HG03571 (cell line): Measurements from ENCODE around the gene TEX22.

Source experiments
- ATAC-seq: cut with Tn5 transposase; IDR thresholded peaks from one replicate; pipeline ENCODE4 v1.9.1; 2021; ENCODE audit not compliant: unreplicated experiment

TEX22 gene

DNA sequence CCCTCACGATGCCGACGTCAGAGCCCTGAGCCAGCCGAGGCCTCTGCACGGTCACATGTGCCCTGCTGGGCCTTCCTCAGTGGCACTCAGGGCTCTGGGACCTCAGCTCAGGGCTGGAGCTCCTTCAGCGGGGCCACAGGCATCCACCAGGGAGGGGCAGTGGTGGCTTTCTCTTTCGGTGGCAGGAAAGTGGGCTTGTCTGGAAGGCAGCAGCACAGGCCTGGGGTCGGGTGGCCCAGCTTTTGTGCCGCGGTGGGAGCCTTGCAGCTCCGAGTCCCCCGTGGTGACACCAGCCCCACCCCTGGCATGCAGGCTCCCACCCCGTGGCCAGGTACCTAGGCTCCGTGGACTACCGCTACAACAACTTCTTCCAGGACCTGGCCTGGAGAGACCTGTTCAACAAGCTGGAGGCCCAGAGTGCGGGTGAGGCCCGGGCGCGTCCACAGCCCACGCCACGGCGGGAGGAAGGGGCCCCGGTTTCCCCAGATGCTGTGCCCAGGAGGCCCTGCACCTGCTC is 14.2 kb upstream of the TEX22 start:
- no peak for ATAC-seq

DNA sequence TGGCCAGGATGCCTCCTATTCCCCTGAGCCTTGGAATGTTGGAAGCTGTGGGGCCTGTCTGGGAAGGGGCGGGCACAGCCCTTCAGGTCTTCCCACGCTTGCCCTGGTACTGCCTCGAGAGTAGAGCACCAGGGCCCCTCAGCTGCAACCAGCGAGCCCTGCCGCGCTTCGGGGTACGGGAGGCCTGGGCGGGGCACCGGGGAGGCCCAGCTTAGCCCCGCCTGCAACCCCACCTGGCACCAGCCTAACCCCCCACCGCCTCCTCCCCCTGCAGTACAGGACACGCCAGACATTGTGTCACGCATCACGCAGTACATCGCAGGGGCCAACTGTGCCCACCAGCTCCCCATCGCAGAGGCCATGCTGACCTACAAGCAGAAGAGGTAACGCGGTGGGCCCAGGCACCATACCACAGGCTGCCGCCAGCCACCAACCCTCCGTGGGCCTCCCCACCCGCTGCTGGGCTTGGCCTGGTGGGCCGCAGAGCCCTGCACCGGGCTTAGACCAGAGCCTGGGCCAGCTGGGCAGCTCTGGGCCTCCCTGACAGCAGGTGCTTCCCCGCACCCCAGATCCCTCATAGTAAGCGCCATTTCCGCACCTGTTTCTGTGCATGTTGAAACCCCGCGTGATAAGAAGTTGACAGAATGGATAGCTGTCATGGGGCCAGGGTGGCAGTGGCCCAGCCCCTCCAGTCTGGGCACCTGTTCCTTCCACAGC is 13.6 kb upstream of the TEX22 start:
- ATAC-seq, result no peak

DNA sequence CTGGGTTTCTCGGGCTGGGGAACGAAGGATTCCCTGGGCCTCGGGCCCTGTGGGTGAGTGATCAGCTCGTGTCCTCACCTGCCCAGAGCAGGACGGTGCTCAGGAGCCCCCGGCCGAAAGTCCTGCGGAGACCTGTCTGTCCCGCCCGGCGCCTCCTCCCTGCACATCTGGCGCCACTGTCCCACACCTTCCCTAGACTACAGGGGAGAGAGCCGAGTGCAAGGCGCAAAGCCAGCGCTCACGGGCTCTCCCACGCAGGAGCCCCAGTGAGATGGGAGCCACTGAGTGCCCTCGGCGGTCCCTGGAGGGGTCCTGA is 13.1 kb upstream of the TEX22 start:
- no peak for ATAC-seq

DNA sequence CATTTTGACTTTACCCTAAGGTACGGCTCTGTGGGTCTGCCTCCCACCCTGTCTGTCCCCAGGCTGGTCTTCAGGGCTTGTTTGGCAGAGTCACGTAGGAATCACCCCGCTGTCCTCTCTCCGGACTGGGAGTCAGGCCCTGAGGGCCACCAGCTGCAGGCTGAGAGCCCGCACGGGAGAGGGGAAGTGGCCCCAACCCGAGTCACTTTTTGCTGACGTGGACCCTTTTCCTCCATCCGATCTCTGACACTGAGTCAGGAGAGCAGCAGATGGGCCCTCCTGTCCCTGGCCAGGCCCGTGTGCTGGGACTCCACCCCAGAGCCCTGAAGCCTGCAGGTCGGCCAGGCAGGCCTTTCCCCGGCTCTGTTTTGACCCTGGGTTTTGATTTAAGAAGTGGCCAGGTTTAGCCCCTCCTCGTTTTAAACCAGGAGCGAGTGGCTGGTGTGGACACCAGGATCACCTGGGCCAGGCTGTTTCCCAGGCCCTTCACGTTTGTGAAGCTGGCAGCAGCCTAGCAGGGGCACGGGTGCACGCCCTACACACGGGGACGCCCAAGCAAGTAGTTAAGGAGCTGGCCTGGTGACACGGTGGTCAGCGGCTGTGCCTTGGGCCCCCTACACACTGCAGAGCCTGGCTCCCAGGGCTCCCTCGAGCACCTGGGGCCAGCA is 12.5 kb upstream of the TEX22 start:
- ATAC-seq, result no peak

DNA sequence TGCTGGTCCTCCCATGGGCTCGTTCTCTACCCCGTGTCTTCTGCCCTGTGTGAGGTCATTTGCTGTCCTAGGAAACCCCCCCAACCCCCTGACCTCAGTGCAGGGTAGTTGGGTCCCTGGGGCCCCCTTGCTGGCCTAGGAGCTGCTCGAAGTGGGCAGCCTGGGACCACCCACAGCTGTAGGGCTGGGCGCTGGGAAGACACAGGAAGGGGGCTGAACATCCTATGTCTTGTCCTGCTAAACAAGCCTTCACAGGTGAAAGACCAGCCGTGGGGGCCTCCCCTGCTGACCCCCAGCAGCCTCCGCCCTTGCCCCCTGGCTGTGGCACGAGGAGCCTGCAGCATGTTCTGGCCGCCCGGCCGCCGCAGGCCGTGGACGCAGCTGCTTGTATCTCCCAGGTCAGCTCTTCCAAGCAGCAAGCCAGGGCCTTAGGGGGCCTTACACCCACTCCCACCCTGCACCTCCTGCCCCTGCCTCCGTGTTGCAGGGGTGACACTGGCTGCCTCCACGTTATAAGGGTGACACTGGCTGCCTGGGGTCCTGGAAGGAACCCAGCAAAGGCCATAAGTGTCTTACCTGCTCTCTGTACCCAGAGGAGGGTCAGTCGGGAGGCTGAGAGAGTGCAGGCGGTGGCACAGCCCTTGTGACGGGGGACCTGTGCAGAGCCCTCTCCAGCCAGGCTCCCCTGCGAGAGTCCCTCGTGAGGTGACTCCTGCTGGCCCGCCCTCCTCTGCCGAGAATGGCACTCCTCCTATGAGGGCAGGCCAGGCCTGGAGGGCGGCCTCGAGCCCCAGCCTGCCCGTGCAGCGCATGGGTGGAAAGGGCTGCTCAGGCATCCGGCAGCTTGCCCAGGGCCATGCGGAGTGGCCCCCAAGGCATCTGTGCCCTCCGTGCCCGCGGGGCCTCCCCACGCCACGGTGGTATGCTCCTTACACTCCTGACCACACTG is 11.5 kb upstream of the TEX22 start:
- no peak for ATAC-seq

DNA sequence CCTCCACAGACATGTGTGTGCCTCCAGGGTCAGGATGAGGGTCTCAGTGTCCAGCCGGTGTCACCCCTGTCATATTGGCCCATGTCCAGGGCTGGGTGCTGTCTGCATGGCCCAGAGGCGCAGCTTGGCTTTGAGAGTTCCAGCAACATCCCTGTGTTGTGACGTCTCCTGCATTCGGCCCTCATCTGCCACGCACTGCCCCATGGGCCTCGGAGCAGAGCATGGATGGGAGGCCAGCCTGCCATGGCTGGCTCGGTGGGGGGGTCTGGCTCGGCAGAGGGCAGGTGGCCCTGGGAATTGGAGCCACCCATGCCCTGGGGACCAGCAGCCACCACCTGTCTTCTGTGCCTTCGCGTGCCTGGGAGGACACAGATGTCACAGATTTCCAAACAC is 10.8 kb upstream of the TEX22 start:
- ATAC-seq, result no peak

DNA sequence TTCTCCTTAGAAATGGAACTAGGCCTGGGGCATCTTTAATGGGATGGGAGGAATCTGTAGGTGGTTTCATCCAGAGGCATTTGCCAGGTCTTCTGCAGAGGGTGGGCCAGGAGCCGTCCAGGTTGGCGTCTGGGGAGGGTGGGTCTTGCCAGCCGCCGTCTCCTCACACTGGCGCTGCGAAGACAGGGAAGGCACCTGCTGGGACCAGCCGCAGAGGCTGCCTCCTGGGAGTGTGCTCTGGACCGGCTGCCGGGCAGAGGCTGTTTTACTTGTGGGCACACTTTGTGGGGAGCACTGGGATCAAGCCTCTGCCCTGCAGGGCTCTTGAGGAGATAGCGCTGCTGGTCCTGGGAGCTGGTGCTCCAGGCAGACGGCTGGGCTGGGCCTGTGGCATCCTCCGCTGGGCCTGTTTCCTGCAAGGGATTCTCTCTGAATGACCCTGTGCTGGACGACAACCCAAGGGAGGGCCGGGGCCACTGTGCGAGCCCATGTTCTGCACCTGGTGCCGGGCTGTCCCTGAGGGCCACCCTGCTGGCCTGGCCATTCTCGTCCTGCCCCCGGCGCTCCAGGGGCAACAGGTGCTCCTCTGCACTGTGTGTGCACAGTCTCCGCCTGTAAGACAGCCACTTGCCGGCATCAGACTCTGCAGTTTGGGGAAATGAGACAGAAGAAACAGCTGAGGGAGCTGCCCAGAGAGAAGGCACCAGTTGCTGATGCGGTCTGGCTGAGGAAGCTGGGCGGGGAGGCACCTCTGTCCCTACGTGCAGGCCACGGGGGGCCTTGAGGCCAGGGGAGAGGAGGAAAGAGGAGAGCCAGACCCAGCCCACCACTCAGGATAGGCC is 10.0 kb upstream of the TEX22 start:
- no peak for ATAC-seq

DNA sequence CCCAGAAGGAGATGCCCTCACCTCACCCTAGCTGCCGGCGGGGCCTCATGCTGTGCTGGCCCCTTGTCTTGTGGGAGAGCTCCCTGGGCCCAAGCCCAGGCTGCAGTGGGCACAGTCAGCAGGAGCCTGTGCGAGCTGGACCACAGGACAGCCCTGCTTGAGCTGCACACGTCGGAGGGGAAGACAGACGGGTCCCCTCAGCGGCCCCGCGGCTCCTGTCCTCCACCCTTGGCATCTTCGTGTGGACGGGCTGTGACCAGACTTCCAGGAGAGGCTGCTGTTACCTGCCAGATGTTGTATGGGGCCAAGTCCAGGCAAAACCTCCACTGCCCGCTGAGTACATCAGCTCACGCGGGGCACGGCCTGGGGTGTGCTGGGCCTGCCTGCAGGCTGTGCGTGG is 9.4 kb upstream of the TEX22 start:
- ATAC-seq, result no peak

DNA sequence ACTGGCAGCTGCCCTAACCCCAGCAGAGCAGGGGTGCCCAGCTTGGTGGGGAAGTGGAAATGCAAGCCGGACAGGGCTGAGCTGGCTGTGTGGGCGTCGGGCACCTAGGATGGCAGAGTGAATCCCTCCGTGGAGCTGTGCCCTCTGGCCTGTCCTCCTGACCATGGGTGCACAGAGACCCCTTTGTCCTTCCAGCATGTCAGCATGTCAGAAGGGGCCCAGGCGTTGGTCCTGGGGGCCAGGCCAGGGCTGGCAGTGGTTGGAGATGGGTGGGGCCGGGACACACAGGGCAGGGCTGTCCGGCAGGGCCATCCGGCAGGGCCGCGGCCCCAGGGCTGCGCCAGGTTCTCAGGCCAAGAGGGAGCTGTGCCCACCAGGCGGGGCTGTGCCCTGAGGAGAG is 8.8 kb upstream of the TEX22 start:
- no peak for ATAC-seq

DNA sequence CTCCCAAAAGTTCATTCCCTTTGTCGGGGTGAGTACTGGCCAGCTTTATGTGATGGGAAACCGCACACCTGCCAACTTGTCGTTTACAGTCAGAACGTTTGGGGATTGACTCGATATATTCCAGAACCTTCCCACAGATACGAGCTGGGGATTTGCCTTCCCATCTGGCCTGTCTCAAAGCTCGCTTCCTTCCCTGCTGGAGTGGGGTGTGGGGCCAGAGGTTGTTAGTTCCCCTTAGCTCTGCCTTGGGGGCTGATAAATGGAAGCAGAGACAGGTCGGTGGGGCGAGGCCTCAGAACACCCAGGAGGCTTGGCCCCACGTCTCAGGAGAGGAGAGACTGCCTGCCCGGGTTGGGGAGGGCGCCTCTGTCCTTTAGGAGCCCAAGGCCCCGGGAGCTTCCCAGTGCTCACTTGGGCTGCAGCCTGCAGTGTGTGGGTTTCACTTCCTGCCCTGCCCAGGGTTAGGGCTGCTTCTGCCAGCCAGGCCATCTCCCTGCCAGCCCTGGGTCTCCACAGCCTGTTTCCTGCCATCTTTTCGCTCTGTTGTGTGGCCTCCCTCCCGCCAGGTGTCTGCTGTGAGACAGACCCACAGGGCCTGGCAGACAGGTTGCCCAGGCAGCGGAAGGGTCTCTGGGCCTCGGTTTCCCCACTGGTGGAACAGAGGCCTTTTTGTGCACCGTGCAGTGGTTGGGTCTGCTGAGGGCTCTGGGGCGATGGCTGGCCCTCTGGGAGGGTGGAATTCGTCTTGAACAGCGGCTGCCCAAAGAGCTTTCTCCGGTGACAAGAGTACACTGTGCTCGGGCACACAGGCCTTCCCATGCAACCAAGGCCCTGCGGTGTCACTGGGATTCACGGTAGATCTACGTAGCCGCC is 8.1 kb upstream of the TEX22 start:
- ATAC-seq, result no peak

DNA sequence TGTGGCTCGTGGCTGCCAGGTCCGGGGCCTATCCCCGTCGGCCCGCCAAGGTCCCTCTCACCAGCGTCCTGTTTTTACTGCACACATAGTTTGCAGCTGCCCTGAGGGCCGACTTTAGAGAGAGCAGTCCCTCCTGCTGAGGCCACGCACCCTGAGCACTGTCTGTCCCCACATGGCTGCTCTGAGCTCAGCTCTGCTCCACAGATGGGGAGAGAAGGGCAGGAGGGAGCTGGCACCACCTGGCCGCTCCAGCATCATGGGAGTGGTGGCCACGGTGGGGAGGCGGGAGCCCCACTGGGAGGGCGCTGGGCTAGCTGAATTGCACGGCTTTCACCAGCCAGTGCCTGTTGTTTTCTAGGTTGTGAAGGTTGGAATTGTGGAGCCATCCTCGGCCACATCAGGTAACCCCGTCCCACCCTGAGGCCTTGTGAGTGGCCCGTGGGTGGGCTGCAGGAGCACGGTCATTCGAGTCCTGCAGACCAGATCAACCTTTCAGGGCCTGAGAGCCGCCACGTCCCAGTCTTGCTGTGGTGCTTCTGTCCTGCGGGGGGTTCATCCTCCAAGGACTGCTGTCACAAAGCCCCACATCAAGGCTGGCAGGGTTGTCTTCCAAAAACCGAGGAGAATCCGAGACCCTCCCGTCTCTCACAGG is 7.4 kb upstream of the TEX22 start:
- ATAC-seq, result no peak

DNA sequence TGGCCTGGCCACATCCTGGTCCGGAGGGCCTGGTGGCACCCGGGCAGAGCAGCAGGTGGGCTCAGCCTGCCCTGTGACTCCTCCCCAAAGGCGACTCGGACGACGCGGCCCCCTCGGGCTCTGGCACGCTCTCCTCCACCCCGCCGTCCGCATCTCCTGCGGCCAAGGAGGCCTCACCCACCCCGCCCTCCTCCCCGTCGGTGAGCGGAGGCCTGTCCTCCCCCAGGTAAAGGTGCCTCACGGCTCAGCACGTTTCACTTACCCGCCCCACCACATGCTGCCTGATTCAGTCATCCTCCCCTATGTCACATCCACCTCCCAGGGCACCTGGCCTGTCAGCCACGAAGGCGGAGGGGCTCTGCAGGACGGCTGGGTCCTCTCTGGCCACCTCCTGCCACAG is 6.8 kb upstream of the TEX22 start:
- ATAC-seq, result no peak

DNA sequence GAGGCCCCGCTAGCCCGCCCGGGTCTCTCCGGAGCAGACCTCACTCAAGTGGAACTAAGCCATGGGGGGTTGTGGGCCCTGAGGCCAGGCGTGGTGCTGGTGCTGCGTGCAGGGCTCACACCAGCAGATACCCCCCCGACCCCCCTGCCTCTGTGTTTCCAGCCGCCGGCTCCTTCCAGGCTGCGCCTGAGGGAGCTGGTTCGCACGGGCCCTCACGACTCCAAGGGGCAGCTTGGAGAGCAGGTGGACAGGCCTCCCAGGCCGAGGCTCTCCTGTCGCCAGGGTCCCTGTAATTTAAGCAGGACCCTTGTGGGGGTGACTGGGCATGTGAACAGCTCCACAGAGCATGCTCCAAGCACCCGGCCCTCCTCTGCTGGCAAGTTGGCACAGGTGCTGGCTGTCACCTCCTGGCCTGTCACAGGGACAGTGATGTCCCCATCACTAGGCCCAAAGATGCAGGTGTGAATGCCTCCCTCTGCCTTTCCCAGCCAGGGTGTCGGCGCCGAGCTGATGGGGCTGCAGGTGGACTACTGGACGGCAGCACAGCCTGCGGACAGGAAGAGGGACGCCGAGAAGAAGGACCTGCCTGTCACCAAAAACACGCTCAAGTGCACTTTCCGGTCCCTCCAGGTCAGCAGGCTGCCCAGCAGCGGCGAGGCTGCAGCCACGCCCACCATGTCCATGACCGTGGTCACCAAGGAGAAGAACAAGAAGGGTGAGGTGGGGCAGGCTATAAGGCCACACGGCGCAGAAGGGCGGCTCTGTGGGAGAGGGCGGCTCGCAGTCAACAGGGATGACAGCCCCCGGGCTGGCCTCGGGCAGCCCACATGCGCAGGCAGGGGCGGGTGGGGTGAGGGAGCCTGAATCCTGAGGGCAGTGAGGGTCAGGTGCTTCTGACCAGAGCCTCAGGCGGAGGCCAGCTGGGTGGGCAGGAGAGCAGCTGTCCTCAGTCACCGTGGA is 5.9 kb upstream of the TEX22 start:
- ATAC-seq, result no peak

DNA sequence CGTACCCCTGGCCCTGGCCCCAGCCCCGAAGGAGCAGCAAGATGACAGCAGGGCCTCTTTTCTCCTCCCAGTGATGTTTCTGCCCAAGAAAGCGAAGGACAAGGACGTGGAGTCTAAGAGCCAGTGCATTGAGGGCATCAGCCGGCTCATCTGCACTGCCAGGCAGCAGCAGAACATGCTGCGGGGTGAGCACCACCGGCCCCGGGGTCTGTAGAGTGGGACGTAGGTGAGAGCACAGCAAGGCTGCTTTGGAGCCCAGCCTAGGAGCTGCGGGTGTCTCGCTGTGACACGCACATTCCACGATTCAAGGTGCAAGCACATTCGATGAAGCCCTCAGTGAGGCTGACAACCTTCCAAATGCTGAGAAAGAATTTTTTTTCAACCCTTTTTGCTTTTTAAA is 5.2 kb upstream of the TEX22 start:
- ATAC-seq, result no peak

DNA sequence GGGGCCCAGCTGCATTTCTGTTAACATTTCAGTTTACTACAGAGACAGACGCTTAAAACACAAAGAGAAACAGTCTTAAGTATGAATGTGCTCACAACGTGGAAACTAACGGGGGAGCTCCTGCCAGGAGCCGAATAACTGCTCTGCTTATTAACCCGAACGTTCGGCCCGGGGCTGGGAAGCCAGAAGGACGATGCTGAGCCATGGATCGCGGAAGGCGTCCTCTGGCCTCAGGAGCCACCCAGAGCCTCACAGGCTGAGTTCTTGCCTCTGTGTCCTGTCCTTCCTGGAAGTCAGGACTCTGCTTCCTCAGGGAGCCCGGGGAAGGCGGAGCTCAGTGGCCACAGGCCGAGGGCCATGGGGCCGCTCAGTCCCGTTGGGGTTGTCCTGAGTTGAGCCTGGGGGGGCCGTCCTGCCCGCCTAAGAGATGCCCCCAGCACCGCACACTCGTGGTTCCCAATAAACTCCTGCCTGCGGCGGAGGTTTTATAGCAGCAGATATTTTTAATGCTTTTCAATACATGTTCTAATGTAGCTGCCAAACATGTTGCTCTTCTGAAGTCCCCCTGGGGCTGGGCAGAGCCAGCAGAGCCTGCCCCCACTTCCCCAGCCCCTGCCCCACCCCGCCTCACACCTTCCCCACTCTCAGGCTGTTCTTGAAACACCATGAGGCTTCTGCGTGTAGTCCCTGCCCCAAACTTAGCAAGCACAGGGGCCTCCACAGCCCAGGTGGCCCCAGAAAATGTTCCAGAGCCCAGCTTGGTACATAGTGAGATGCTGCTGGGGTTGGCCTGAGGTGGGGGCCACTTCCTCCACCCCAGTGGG is 3.4 kb upstream of the TEX22 start:
- ATAC-seq, result no peak

DNA sequence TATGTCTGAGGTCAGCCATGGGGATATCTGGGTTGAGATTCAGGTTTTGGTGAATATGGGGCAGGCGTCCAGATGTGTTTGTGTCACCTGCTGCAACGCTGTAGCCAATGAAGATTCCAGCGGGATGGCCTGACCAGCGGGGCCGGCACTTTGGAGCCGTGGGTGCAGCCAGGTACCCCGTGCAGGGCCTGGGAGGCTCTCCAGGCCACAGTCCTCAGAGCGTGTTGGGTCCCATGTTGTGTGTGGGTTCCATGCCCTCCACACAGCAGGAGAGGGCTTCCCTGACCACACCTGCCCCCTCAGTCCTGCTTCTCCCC is 2.8 kb upstream of the TEX22 start:
- no peak for ATAC-seq

DNA sequence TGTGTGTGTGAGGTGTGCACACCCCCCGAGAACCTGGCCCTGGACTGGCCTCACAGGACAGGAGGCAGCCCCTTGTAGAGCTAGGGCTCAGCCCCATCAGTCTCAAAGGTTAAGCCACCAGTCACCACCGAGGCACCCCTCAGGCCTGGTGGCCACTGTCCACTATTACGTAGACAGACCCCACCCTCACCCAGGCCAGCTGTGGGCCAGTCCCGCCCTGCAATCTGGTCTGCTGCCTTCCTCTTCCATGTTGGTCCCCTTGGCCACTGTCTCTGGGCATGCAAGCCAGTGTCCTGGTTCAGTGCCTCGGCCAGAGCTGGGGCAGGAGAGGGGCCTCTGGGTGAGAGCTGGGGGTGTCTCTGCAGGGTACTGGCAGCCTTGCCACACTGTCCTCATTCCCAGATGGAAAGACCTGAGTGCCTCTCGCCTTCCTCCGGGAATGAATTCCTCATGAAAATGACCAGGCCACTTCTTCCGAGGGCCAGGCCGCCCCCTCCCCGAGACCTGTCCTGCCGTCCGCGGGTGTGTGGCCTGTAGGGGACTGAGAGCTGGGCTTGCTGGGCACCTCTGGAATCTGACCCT is 897 bp upstream of the TEX22 start:
- ATAC-seq, result no peak
